ENCODE measurements around the gene PRR12.
A peak's percentile ranks its signal among the peaks of the same experiment; 100 is the strongest.

PRR12 gene

GRCh38 chr19:49590071-49590970 lies 661 bp upstream of the PRR12 start (continued):
- 0 out of 2 replicates have a peak, but pooled peaks have one; percentile 54 for TF ChIP-seq ZNF837 (tag by site-specific recombination; IDR thresholded peaks at IDR 0.05)
- no peak for TF ChIP-seq ZBTB49 (tag by site-specific recombination; IDR thresholded peaks at IDR 0.05; ENCODE audit: low read depth)
- TF ChIP-seq KLF8 (tag by site-specific recombination; IDR thresholded peaks at IDR 0.05): peak; percentile 57; the same call in 1 of the 2 replicates
- TF ChIP-seq GLIS1 (tag by site-specific recombination; IDR thresholded peaks at IDR 0.05): peak; percentile 23; the same call in 1 of the 2 replicates
- no peak for TF ChIP-seq ZBTB1 (tag by site-specific recombination; IDR thresholded peaks at IDR 0.05)
- TF ChIP-seq ZNF366 (tag by site-specific recombination; conservative IDR thresholded peaks at IDR 0.05): peak; percentile 68
- TF ChIP-seq HOXC10 (CRISPR knock-in tag; IDR thresholded peaks at IDR 0.05): 0 out of 2 replicates have a peak, but pooled peaks have one; percentile 49
- peak; percentile 88 for TF ChIP-seq KLF9 (tag by site-specific recombination; IDR thresholded peaks at IDR 0.05; ENCODE audit: low read depth)
- no peak for TF ChIP-seq ZSCAN18 (tag by site-specific recombination; IDR thresholded peaks at IDR 0.05)
- no peak for TF ChIP-seq ZNF645 (tag by site-specific recombination; IDR thresholded peaks at IDR 0.05)
- no peak for TF ChIP-seq ZNF544 (tag by site-specific recombination; IDR thresholded peaks at IDR 0.05)
- TF ChIP-seq ZNF555 (tag by site-specific recombination; conservative IDR thresholded peaks at IDR 0.05): no peak
- TF ChIP-seq SP7 (tag by site-specific recombination; IDR thresholded peaks at IDR 0.05): peak; percentile 50; the same call in 1 of the 2 replicates
- no peak for TF ChIP-seq ZNF324 (tag by site-specific recombination; IDR thresholded peaks at IDR 0.05)
- peak; percentile 38; the same call in 1 of the 2 replicates for TF ChIP-seq YY2 (tag by site-specific recombination; IDR thresholded peaks at IDR 0.05)
- TF ChIP-seq ZNF571 (tag by site-specific recombination; IDR thresholded peaks at IDR 0.05): no peak
- TF ChIP-seq ZEB2 (tag by site-specific recombination; IDR thresholded peaks at IDR 0.05): peak; percentile 70; the same call in 1 of the 2 replicates
- TF ChIP-seq PRDM4 (tag by site-specific recombination; IDR thresholded peaks at IDR 0.05): peak; percentile 16; the same call in 1 of the 2 replicates
- TF ChIP-seq ZNF121 (tag by site-specific recombination; IDR thresholded peaks at IDR 0.05): no peak
- TF ChIP-seq ZNF488 (tag by site-specific recombination; IDR thresholded peaks at IDR 0.05): no peak
- TF ChIP-seq HIC1 (tag by site-specific recombination; IDR thresholded peaks at IDR 0.05): peak; percentile 66; the same call in 1 of the 2 replicates
- peak; percentile 48; the same call in 1 of the 2 replicates for TF ChIP-seq OVOL3 (tag by site-specific recombination; IDR thresholded peaks at IDR 0.05)
- peak; percentile 43; the same call in 1 of the 2 replicates for TF ChIP-seq ZIC2 (tag by site-specific recombination; IDR thresholded peaks at IDR 0.05)
- 0 out of 2 replicates have a peak, but pooled peaks have one; percentile 48 for TF ChIP-seq ZNF600 (tag by site-specific recombination; IDR thresholded peaks at IDR 0.05)
- no peak for TF ChIP-seq ZNF48 (tag by site-specific recombination; IDR thresholded peaks at IDR 0.05)
- no peak for TF ChIP-seq ZNF146 (tag by site-specific recombination; IDR thresholded peaks at IDR 0.05)
- TF ChIP-seq ZNF692 (tag by site-specific recombination; IDR thresholded peaks at IDR 0.05): peak; percentile 42; the same call in 1 of the 2 replicates

All from HEK293 (cell line).